Activated CD4-positive, CD25-positive, alpha-beta regulatory T cell treated with anti-CD3 and anti-CD28 coated beads, Interleukin-2, amount 50 U/mL, for 24 hours (primary cell): ENCODE measurements around the gene KCND3.

Experiments
- ATAC-seq, 2 donors: fragments of 150-1000 bp; cut with Tn5 transposase; one replicate each; pipeline ENCODE4 v1.10.0; 2021; ENCODE audit warnings: mild to moderate bottlenecking in 1 of 2, moderate library complexity in 1 of 2

KCND3 gene

DNA sequence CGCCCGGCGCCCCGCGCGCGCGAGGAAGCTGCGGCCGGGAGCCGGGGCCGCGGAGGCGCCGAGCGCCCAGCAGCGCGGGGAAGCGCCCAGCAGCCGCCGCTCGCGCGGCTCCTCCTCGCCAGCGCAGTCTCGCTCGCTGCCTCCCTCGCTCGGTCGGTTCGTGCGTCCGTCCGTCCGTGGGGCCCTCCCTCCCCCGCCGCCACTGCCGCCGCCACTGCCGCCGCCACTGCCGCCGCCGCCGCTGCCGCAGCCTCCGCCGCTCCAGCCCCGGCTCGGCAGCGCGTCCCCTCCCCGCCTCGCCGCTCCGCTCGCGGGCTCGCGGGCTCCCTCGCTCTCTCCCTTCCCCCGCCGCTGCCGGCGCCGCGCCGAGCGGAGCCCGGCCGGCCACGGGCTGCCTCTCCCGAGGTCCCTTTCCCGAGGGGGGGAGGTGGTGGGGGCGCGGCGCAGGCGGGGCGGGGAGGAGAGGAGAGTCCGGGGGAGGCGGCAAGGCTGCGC, at the start of gene KCND3:
TSS of gene KCND3 (minus strand) at position 138 of the 495 bp plus-strand sequence.
- ATAC-seq, result no peak

DNA sequence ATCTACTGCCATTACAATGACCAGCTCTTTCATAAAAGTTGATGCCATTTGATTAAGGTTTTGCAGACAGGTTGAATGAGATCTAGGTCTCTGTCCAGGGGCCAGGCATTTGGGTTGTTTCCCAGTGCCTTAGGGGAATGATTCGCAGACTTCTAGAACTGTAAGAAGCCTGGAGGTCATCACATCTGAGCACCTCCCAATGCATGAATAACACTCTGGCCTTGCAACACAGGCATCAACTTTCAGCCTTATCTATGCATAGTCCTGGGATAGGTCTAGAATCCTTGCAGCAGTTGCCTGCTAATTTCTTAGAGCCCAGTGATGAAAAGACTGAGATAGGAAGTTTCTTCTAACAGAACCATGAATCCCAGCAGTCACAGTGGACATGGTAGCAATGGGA, 44.8 kb upstream of the KCND3 start:
- no peak for ATAC-seq

DNA sequence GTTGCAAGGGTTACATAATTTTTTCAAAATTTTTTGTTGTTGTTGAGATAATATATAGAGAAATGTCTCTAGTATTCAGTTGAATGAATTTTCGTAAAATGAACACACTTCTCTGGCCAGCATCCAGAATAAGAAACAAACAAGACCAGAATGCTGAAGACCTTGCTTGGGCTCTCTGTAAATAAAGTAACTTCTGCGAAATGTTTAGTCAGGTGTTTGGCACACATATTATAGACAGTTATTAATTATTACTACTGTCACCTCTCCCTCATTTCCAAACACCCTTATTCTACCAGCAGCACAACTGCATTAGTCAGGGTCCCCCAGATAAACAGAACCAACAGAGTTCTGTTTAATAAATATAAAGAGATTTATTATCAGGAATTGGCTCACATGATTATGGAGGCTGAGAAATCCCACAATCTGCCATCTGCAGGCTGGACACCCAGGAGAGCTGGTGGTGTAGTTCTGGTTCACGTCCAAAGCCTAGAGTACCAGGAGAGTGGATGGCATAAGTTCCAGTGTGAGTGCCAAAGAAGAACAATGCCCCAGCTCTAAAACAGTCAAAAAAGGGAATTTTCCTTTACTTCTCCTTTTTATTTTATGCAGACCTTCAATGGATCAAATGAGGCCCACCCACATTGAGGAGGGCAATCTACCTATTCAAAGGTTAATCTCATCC, 44.1 kb upstream of the KCND3 start:
- no peak for ATAC-seq

DNA sequence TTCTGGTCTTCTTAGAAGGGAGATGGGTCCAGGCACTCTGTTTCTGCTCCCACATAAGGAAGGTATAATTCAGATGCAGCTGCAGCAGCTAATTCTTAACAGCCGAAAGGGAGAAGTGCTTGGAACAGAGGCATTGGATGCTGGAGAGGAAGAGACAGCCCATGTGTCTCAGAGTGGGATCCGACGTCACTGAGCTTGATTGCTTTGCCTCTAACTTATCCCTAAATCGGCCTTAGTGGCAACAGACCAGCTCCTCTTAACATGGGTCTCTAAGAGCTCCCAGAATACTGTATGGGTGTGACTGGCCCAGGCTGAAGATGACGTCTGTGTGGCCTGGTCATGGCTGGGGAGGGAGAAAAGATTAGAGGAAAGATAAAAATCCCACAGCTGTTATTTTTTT, 40.7 kb upstream of the KCND3 start:
- ATAC-seq, result no peak

DNA sequence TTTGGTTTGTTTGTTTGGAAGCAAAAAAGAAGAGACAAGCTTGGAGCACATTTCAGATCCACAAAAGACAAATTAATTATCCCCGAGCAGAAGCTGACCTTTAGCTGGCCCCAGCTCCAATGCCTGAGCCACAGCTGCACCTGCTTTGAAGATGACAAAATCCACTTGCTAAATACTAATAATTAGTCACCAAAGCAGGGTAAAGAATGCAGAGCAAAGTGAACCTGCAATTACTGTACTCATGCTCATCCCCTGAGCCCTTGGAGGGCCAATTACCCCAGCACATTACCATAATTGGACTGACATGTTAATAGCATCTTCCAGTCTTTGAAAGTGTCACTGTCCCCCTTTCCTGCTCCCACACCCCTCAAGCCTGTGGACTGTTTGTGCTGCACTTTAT, 38.2 kb upstream of the KCND3 start:
- no peak for ATAC-seq

DNA sequence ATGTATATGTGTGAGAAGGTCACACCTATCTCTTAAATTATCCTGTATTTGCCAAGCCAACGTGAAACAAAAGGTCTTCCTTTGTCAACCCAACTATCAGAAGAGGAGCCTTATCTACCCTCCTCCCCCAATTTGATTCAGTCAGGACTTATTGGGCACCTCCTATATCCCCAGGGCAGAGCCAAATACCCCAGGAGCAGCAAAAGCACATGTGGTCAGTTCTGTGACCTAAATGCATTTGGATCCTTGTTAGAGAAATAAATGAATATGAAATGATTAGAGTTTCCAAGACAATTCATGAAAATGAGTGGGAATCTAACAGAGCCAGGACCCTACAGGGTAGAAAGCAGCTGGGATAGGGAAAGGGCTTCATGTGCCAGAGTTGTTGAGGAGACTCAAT, 37.0 kb upstream of the KCND3 start:
- no peak for ATAC-seq

DNA sequence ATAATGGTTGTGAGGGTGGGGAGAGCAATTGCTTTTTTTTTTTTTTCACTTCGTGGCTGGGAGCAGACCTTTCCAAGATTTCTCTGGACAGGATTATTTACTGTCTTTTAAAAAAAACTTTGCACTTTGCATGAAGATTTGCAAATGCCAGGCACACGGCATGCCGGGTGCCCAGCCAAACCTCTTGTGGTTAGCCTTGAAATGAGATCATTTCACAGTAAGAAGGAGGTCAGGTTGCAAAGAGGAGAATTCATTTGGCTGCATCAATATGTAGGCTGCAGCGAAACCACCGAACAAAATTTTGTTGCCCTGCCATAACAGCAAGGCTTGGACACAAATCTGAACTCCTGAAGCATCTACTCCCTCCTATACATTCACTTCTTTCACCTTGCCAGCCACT, 36.5 kb upstream of the KCND3 start:
- ATAC-seq, result no peak

DNA sequence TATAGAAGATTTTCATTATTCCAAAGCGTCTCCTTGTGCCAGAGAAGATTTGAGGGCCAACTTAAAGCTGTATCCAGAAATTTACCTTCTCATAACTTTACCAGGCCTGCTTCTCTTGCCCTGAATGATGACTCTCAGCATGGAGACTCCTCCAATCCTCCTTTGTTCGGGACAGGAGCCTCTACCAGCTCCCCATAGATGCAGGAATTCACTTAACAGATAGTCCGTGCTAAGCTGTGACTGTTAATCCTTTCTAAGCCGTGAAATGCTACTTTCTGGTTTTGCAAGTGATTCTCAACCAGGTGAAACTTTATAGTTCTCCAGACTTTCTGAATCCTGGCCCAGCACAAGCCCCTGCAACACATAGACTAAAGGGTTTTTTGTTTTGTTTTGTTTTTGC, 31.8 kb upstream of the KCND3 start:
- no peak for ATAC-seq

DNA sequence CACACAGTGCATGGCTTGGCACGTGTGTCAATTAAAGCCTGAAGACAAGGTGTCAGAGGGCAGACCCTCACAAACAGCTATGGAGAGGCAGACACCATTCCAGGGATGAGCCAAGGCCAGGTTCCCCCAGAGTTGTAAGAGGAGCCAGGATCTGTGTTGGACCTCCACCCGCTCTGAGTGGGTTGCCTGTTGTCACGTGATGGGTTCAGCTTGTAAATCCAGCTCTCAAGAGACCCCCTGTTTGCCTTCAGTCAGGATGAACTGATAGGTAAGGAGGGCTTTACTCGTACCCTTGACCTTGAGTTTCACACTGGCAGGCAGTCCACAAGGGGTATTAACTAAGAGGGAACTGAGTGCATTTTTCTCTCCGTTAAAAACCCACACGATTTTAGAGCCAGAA, 27.7 kb upstream of the KCND3 start:
- no peak for ATAC-seq

DNA sequence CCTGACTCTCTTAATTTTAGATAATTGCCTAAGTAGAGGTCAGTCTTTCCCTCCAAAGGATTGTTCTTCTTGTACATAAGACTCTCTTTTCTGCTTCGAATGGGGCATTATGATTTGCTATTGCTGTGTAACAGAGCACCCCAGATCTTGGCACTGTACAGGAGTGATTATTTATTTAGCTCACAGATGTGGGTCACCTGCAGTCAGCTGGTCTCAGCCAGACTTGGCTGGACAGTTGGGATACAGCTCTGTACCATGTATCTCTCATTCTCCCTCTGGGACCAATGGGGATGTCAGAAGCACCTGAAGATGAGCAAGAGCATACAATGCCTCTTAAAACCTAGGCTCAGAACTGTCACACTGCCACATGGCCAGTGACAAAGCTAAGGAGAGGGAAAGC, 23.4 kb upstream of the KCND3 start:
- ATAC-seq, result no peak

DNA sequence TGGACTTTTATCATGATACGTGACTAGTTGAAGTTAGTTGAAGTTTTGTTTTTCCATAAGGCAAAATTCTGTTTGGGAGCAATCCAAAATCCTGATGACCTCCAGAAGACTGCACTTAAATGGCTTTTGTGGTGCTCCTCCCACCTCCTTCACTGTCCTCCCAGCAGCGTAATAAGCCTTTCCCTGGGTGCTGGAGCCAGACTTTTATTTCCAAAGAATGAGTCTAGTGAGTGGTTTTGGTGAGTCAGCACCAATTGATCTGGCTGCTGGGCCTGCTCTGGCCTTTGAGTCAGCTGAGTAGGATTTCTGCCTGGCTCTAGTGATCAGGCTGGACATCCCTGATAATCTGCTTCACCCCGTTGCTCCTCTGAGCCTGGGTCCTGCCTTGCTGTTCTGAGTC, 21.7 kb upstream of the KCND3 start:
- ATAC-seq, result no peak

DNA sequence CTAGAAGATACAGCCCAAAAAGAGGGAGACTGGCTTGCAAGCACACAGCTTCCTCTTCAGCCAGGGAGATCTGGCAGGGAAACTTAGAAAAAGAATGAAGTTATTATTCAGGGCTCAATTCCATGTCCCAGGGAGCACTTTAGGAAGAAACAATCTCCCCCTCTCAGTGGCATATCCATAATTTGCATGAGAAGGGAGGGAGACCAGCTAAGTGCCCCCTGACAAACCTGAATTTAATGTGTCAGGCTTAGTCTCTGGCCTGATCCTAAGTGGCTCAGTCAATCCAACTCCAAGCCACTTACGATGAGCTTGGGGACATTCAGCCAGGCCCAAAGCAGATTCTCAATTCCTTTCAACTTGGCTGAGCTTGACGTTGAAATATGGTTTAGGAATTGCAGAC, 17.7 kb upstream of the KCND3 start:
- no peak for ATAC-seq

DNA sequence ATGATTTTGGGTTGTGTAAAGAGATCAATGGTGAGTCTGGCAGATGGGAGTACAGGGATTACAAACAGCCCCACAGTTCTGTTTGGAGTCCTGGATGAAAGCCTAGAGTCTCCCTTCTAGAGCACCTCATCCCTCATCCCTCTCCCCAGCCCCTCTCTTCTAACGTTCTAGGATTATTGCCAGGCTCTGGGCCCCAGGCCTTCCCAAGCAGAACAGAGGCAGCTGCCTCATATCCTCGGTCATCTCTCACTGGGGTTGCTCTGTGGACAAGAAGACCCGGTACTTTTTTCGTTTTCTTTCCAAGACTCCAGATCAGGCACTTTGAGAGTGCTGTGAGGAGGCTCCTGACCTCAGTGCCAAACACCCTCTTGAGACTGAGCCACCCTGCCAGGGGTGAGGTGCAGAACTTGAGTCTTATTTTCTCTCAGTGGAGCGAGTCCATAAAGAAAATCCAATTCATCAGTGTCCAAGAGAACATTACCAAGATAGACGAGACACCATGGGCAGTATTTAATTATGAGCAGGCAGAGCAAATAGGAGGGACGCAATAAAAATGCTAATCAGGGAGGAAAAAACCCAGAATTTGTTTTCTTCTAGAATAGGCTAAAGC, 17.1 kb upstream of the KCND3 start:
- ATAC-seq, result no peak

DNA sequence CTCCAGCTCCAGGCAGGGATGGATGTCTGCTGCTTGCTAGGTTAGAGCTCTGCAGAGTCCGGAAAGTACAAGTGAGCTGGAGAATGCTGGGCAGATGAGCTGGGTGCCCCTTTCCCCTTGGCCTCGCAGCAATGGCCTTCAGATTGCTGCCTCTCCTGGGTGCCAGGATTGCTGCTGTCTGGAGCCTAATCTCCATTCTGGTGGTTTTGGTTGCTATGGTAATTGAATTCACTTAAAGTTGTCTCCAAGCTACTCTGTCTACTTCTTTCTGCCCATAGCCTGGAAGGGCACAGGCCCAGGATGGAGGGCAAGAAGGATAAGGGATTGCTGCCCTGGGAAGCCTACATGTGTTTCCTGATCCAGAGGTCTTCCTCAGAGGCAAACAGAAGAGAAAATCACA, 14.6 kb upstream of the KCND3 start:
- no peak for ATAC-seq

DNA sequence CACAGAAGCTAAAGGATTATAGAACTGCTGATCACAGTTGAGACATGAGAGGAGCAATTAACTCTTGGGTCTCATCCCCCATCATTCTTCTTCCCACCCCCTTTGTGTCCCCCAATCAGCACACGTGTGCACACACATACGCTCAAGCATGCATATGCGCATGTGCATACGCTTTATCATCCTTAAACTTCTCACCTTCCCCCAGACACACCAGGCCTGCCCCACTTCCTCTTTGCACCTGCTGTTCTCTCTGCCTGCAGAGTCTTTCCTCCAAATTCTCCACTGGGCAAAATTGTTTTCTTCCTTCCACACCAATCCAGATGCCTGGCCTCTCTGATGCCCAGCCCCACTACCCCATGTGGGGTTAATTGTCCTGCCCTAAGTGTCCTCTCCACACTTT, 13.0 kb upstream of the KCND3 start:
- no peak for ATAC-seq

DNA sequence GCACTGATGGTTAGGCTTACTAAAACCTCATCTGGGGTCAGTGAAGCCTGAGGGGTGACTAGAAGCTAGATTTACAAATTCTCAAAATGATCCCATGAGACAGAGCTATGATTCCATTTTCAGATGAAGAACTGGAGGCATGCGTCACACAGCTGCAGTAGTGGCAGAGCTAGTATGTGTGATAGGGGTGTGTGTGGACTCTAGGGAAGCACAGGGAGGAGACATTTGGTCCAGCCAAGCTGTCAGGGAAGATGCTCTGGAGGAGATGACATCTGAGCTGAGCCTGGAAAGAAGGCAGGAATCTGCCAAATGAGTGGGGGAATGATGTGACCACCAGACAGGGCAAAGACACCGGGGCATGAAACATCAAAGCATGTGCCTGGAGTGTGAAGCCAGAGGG, 12.0 kb upstream of the KCND3 start:
- ATAC-seq, result no peak

DNA sequence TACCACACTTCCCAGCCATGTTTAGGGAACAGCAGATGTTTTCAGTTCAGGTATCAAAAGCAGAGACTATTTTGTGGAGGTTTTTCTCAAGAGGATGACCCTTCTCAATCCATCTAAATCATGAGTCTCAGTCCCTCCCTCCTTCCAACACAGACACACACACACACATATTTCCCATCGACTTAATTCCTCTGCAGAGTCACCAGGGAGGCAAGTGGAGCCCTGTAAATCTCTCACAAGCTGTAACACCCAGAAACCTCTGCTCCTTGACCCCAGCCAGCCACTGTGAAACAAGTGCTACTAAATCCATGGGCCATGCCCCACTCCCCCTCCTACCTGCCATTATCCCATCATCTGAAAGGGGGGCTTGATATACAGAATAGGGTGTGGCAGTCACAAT, 10.6 kb upstream of the KCND3 start:
- ATAC-seq, result no peak

DNA sequence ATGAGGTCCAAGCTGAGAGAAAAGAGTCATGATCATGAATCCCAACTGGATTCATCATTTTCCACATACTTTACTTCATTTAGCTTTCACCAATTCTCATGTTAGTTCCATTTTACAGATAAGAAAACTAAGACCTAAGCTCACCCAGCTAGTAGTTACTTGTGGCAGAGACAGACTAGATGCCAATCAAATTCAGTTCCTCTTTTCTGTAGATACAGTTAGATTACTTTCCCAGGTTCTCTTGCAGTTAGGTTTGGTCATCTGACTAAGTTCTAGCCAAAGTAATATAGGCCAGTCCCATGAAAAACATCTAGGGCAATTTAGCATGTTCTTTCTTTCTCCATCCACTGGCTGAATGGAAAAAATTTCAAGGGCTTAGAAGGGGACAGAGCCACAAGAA, 8.9 kb upstream of the KCND3 start:
- no peak for ATAC-seq

DNA sequence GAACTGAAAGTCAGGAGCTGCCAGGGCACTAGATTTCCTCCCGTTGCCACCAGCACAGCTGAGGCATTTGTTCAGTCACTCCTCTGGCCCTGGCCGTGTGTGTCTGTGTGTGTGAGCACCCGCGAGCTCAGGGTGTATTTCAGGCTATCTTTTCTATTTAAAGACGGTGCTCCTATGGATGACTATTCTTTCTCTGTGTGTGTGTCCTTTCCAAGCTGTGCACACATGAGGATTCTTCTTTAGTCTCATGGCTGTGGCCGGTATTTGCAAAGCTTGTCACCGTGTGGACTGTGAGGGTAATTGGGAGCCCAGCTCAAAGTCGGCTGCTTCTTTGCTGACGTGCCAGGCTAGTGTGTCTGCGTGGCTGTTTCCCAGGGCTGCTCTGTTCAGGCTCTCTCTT, 3.0 kb upstream of the KCND3 start:
- ATAC-seq, result no peak

DNA sequence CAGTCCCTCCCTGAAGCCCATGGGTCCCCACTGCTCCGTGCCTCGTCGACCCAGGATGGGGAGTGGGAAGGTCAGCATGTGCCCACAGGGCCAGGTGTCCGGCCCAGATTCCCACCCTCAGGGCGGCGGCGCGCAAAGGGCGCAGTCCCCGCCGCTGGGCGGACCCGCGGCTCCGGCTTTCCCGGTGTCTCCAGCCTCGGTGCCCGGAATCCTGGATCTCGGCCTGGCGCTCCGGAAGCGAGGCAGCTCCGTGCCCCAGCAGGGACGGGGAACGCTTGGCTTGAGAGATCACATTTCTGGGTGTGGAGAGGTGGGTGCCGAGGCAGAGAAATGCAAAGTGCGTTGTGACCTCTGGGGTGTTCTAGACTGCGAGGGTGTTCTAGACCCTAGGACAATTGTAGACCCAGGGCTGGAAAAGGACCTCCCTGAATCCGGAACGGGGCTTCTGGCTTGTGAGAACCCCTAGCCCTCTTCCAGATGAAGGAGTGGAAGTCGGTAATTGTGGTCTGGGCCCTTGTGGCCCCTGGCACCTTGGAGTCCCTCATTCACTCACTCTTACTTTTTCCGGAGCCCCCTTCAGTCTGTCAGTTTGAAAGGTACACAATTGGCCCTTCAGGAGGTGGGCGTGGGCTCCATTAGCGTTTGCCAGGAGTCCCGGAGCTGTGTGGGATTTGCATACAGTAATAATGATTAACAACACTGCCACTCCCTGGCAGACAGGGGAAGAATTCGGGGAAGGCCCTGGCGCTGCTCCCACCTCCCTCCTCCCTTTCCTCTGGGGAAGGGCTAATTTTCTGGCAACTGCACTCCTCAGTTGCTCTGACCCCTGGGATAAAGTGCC, 1.6 kb upstream of the KCND3 start:
- ATAC-seq, result no peak

DNA sequence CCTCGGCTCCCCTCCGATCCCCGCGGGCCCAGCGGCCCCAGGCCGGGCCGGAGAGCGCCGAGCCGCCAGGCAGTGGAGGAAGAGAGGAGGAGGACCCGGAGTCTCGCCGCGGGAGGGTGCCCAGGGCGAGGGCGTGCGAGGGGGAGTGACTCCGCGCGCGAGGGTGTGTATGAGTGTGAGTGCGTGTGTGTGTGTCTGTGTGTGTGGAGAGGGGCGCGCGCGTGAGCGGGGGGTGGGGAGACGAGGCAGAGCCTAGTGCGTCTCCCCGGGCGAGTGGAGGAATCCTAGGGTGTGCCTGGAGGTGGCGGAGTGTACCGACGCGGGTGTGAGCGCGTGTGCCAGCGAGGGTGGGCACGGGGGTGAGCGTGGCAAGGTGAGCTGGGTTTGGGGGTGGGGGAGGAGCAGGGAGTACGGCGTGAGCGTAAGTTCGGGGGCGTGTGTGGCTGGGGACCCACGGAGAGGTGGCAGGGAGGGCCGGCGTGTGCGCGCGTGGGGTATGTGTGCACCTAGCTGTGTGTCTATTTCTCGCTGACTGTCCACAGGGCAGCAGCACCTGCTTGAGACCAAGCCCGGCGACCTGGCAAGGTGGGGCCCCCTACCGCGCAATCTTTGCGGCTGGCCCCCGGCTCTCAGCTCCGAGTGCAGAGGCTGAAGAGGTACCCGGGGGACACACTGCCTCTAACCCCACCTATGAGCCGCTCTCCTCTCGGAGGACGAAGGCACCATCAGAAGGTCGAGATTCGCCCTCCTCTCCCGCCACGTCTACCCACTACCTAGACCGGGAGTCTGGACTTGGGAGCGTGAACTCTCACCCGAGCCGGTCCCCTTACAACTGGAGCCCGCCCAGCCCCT, 784 bp upstream of the KCND3 start:
- ATAC-seq, result no peak

DNA sequence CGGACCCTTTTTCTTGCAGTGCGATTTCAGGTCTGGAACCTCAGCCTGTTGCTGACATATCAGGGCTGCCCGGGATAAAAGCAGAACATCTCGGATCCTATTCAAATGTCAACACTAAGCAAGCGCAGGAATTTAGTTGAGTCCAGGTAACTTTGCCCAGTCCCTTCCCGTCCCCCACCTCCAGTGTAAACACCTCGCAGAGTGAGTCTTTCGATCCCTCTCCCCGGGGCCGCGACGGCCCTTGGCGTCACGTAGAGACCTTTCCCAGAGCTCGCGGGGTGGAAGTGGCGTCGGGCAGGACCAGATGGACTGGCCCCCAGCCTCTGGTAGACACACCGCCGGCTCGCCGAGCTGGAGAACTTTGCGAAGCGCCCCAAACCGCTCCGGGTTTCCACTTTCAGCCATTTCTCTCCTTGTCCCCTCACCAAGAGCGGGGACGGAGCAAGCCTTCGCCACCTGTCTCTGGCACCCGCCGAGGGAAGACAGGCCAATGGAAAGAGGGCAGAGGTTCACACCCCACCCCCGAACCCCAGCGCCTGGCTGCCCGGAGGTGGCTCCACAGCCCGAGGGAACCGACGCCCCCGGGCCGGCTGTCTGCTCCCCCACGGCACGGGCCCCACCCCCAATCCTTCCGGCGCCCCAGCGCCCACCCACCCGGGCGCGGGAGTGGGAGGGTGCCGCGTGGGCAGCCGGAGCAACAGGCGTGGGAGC, 570 bp downstream of the KCND3 start:
- ATAC-seq, result no peak
